ENCODE measurements around the gene PRICKLE4.
"Not testable (repeated sequence)": the region's sequence is repeated elsewhere in the genome, so short reads cannot be mapped to it uniquely, and the experiment has no call there.

Gene PRICKLE4

DNA sequence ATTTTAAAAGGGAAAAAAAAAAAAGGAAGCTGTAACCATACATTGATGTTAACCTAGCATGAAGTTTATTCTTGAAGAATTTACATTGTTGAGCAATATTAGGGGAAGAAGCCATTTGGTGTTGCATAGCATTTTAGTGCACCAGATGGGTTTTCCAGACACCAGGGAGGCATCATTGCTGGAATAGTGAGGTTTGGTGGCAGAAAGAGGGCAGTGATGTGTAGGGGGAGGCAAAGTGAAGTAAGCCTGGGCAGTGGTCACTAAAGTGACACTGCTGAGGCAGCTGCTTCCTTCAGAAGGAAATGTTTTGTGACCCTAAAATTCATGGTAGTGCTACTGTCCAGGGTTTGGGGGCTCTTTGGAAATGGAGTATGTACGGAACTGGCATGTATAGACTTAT, 9.5 kb downstream of the PRICKLE4 start:
- no peak for DNase-seq (ENCODE audit: extremely low read depth in 1 of 2, low read depth in 1 of 2)

DNA sequence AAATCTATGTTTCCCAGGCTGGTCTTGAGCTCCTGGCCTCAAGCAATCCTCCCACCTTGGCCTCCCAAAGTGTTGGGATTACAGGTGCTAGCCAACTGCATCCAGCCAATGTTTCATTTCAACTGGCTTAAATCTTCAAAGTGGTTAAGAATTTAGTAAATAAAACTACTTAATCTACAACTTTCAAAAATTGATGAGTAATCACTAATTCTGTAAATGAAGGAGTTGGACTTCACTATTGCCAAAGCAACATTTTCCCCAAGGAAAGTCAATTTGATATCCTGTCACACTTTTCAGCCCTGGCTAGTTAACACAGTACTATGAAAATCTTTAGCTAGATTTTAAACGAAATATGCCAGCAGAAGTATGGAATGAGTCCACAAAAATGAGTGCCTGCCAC, 10.7 kb downstream of the PRICKLE4 start:
- no peak for DNase-seq (ENCODE audit: extremely low read depth in 1 of 2, low read depth in 1 of 2)

DNA sequence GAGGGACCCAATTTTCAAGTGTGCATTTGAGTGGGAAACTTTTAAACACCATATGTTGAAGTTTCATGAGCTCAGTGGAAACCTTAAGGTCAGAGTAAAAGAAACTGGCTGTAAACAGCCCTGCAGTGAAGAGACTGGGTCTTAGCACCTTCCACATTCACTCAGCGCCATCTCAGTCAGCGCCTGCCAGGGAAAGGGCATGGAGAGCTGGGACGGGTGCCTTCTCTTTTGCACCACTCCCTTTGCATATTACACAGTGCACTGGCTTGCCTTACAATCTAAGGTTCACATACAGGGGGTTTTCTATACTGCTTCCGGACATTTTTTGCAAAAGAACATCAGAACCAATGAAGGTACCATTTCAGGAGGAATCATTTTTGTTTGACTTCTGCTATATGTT, 11.4 kb downstream of the PRICKLE4 start:
- no peak for DNase-seq (ENCODE audit: extremely low read depth in 1 of 2, low read depth in 1 of 2)

DNA sequence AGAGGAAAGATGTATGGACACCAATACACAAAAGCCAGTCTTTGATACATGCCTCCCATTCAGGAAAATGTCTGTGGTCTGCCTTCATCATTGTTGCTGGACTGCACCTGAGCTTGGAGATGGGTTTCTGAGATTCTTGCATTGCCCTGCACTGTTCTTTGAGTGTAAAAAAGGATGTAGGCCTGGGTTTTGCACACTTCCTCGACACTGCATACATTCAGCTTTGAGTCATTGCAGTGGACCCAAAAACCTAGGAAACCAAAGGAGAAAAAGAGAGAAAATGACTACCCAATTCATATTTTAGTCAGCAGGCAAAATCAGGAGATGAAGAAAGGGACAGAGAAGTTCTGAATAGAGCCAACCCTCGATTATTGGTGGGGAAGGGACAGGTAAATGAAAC, 15.9 kb downstream of the PRICKLE4 start:
- no peak for DNase-seq (ENCODE audit: extremely low read depth in 1 of 2, low read depth in 1 of 2)

DNA sequence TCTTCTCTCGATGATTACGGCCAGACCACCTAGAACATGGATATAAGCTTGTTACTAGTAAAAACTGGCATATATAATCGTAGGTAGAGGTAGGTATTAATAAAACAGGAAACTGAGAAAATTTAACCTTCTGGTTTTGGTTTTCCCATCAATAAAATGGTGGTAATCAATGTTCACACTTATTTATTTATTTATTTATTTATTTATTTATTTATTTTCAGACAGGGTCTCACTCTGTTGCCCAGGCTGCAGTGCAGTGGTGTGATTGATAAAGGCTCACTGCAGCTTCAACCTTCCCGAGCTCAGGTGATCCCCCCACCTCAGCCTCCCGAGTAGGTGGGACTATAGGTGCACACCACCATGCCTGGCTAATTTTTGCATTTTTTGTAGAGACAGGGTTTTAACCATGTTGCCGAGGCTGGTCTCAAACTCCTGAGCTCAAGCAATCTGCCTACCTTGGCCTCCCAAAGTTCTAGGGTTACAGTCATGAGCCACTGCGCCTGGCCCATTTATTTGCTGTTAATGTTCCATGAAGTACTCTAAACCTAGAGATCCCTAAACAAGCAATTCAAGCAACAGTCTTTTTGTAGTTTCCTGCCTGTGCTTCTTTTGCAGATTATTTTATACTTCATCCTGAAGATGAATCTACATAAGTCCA, 18.4 kb downstream of the PRICKLE4 start:
- no peak for DNase-seq (ENCODE audit: extremely low read depth in 1 of 2, low read depth in 1 of 2)

DNA sequence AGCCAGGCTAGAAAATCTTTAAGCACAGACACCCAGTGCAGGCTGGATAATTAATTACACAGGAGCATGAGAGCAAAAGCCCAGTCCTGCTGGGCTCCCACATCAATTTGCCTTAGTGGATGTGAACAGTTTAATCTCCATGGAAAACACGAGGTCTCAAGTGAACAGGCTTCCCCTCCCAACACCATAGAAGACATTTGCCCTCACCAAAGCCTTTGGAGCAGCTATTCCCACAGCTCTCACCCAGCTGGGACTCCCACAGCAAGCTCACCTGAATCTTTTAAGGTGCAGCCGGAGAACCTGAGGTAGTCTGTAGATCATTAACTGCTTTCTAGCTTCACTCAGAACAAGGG, 19.0 kb downstream of the PRICKLE4 start:
- no peak for DNase-seq (ENCODE audit: extremely low read depth in 1 of 2, low read depth in 1 of 2)

DNA sequence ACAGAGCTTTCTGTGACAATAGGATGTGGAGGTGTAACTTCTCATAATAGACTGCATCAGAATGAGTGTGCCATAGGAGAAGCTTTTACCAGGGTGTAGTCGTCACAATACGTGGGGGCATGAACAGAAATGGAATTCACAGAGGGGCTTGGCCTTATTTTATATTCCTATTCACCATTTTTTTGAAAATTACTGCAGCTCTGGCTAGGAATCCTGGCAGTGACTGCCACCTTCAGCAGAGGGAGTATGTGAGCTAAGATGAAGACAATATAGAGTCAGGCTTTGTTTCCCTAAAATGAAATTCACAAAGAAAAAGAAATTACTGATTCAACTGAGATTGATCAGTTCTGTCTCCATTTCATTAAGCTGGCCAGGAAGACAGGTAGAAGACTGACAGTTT, 20.8 kb downstream of the PRICKLE4 start:
- no peak for DNase-seq (ENCODE audit: extremely low read depth in 1 of 2, low read depth in 1 of 2)

DNA sequence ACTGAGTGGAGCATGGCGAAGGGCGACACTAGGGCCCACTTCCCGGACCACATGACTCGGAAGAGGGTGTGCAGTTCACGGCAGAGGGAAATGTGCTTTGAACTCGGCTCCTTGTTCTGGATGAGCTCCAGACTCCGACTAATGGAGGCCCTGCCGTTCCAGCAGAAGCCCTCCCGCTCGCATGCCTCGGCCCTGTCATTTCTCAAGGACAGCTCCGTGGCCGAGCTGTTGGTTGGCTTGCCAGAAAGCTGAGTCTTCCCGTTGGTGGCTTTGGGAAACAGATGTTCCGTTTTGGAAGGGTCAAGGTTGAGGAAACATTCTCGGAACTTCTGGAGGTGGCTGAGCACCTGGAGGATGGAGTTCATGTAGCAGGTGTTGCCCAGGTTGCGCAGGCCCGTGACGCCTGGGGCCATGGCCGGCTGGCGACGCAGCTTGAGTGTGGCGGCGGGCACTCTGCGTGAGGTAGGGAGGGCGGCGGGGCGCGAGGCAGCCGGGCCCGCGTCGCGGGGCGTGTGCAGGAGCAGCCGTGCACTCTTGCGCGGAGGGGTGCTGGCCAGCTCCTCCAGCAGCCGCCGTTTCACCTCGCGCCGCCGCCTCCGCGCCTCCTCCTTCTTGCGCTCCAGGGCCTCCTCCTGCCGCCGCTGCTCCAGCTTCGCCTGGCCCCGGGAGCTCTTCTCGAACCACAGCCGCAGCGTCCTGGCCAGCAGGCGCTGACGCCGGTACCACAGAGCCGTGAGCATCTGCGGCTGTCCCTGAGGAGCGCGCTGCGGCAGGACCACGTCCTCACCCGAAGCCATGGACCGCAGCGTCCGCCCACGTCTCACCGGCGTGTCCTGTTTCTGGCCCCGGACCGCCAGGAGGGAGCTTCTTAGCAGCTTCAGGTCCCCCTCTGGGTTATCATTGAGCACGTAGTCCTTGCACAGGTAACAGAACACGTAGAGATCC, 25.5 kb downstream of the PRICKLE4 start:
- DNase-seq (ENCODE audit: extremely low read depth in 1 of 2, low read depth in 1 of 2), result no peak

DNA sequence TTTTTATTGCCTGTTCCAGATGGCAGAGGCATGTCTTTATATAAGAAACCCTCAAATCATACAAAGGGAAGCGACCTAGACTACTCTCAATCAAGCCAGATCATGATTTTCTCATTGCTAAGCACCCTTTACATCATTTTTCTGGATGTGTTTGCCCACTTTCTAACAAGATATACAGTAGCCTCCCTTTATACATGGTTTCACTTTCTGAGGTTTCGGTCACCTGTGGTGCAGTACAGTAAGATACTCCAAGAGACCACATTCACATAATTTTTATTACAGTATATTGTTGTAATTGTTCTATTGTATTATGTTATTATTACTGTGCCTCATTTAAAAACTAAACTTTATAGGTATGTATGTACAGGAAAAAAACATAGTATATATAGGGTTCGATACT, 30.5 kb downstream of the PRICKLE4 start:
- no peak for DNase-seq (ENCODE audit: extremely low read depth in 1 of 2, low read depth in 1 of 2)

DNA sequence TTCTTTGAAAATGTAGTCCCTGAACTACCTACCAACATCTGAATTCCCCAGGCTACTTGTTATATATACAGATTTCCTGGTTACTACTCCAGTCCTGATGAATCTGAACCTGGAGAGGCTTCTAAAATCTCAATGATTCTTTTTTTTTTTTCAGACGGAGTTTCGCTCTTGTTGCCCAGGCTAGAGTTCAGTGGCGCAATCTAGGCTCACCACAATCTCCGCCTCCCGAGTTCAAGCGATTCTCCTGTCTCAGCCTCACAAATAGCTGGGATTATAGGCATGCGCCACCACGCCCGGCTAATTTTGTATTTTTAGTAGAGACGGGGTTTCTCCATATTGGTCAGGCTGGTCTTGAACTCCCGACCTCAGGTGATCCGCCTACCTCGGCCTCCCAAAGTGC, 31.4 kb downstream of the PRICKLE4 start:
- DNase-seq (ENCODE audit: extremely low read depth in 1 of 2, low read depth in 1 of 2), result not testable (repeated sequence)

DNA sequence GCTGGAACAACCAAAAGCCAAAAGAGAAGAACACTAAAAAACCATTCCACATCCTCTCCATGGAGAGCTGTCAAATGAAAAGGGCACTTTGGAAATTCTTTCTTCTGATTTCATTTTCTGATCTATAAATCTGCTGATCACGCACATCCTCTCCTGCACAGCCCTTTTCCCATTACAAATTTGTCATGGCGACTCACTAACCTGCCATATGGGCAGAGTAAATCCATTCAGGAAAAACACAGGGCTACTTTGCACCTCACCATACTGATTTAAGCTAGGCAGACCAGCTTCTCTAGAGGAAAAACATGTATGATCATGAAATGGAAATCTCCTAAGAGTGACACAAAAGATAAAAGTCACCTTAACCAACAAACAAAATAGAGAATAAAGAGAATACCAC, 32.9 kb downstream of the PRICKLE4 start:
- DNase-seq (ENCODE audit: extremely low read depth in 1 of 2, low read depth in 1 of 2), result no peak

DNA sequence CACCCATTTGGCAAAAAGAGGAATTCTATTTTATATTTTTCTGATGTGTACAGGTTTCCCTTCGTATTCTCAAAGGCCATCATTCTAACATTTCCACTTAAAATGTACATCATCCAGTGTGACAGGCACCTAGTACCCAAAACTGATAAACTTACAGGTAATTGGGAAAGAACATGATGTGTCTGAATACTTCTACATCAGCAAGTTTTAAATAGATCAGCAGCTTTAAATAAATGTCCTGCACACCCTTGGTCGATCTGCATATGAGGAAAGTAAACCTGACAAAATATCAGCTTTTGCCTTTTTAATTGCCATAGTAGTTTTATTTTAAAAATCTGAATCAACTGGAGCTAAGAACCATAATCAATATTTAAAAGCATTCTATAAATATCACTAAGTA, 33.4 kb downstream of the PRICKLE4 start:
- DNase-seq (ENCODE audit: extremely low read depth in 1 of 2, low read depth in 1 of 2), result no peak

DNA sequence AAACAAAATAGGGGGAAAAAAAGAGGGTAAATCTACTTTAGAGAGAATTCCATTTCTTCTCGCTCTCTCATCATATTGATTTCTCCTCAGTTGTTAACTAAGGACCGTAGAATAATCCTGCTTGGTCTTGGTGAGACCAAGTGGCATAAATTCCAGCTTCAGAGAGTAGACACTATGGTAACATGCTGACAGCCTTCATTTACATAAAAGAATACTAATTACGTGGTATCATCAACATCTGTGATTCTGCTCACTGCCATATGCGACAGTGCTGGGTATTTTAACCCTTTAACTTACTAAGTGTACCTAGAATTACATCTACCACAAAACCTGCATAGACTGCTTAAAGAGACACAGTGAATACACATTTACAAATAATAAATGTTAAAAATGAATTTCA, 34.0 kb downstream of the PRICKLE4 start:
- DNase-seq (ENCODE audit: extremely low read depth in 1 of 2, low read depth in 1 of 2), result no peak

DNA sequence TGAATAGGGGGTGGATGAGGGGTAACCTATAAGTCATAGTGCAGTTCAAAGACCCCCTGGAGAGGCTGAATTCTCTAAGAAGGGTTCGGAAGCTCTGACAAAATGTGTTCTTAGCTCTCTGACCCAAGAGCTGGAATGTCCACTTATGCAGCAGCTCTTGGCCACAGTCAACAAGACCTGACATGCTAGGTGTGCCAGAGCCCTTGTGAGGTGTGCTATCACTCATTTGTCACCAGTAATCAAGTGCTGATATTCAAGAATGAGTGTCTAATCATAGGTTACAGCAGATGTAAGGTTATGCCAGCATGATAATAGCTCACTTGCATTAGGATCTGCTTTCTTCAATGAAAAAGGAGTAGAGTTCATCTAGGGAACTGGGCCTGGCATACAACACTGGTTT, 35.0 kb downstream of the PRICKLE4 start:
- DNase-seq (ENCODE audit: extremely low read depth in 1 of 2, low read depth in 1 of 2), result no peak

DNA sequence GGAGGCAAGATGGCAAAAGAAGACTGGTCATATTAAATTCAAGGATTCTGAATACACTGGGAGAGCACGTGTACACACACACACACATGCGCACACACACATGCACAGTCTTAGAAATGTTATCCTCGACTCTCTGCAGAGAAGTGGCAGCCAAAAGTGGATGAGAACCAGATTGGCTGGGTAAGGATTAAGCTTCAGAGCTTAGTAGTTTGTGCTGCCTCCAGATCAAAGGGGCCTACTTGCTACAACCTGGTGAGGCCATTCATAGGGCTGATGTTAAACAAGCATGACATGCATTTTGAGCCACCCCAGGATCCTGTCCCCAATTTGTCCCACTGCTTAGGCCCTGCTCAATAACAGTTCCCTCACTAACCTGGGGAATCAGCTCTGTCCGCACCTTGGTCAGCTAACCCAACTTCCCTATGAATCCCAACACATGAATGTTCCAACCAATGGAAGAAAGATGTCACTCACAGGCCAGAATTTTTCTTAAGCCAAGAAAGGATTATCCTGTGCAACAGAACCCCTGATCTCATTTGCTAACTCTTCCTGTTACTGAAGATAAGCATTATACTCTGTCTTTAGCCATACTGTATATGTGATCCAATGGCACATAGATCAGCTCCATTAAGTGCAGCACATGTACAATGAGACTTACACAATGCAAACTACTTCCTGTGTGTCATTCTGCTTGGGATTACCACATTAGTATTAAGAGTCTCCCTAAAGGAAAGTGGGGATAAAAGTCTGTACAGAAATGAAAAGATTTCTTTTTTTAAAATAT, 37.9 kb downstream of the PRICKLE4 start:
- DNase-seq (ENCODE audit: extremely low read depth in 1 of 2, low read depth in 1 of 2), result no peak

DNA sequence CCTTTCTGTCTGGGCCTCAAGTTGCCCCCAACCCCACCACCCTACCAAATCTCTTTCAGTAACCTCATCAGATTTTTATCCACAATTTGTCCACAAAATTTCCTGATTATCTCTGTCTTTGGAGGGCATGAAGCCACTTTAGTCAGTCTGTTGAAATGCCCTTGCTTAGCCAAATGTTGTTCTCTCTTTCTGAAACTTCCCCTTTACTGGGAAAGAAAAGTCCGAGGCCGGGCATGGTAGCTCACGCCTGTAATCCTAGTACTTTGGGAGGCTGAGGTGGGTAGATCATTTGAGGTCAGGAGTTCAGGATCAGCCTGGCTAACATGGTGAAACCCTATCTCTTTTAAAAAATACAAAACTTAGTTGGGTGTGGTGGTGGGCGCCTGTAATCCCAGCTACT, 40.7 kb downstream of the PRICKLE4 start:
- no peak for DNase-seq (ENCODE audit: extremely low read depth in 1 of 2, low read depth in 1 of 2)

DNA sequence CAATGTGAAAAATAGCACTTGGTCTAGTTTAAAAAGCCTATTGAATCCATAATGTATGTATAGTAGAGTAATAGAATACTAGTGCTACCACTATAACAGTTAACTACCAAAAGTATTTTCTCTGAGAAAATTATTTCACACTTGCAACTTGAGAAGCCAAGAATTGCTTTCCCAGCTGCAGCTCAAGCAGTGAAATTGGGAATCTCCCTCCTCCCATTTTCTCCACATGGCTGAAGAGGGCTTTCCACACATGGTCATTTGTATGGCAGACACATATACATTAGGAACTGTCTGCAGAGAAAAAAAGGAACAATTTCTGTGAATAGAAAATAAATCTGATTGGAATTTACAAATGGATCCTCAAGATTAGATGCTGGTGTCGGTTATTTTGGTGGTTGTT, 41.4 kb downstream of the PRICKLE4 start:
- DNase-seq (ENCODE audit: extremely low read depth in 1 of 2, low read depth in 1 of 2), result no peak

DNA sequence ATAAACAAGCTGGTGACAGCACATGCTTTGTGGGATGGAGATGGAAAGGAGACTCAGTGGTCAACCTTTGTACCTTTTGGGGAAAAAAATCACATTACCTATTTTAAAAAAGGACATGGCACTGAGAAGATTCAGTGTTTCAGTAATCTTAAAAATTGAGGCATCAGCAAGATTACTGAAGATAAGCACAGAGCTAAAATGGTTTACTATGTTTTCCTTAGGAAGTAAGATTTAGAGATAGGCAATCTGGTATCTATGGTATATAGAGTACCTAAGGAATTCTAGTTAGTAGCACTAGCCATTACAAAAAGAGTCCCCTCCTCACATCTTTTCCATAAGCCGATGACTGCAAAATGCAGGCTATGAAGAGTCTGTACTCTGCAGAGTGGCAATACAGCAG, 42.6 kb downstream of the PRICKLE4 start:
- no peak for DNase-seq (ENCODE audit: extremely low read depth in 1 of 2, low read depth in 1 of 2)

DNA sequence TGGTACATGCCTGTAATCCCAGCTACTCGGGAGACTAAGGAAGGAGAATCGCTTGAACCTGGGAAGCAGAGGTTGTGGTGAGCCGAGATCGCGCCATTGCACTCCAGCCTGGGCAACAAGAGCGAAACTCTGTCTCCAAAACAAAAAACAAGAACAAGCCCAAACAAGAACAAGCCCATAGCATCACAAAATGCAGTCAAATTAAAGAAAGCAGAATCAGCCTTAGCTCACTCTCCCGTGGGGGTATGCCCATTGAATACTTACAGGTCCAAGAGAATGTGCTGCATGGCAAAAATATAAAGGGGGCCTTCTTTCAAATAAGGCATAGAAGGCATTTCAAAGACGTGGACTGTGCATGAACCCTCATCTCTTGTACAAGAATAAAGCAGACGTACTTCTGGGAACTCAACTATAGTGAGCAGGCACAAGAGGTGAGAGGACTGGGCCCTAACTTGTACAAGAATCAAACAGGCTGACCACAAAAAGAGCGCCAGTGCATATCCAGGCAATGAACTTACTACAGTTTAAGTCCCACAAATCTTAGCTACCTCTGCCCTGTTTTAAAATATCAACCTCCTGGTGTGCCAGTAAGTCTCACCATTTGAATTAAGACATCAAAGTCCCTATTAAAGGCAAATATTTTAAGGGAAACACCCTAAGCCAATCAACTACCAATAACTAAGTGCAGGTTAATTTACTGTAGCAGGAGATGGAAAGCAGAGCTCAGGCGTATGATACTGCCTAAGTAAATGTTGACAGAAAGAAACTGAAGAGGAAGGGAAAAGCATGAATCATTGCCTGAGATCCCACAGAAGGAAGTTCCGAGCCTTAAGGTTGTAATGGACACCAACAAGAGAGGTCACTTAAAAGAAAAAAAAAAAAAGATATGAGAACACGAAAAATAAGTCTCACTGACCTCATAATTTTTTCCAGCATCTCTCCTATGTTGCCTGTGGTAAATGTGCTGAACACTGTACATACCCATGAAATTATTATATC, 44.3 kb downstream of the PRICKLE4 start:
- DNase-seq (ENCODE audit: extremely low read depth in 1 of 2, low read depth in 1 of 2), result no peak

DNA sequence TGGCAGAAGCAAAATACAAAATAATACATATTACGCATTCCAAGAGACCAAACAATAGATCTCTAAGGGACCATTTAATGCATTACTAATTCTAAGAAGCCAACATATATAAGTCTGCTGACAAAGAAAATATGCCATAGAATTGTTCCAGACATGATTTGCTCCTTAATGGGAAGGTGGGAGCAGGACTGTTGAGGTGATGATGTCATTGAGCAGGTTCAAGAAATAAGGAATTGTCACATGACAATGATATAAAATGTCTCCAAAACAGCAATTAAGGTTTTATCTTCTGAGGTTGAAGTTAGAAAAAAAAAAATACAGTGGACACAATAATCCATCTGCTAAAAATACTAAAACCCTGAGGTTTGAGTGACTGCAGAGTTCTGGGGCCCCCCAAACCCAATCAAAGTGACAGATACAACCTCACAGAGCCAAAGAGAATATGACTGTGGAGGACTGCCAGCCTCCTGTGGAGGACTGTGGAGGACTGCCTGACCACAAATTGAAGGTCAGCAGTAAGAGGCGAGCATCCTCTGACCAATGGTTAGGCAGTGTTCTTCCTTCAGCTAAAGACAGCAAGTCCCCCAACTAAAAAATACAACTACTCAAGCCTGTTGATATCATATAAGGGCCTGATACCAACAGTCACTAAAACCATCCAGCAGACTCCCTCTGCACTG, 45.9 kb downstream of the PRICKLE4 start:
- no peak for DNase-seq (ENCODE audit: extremely low read depth in 1 of 2, low read depth in 1 of 2)

Measured in activated CD8-positive, alpha-beta memory T cell treated with anti-CD3 and anti-CD28 coated beads for 1 hour (primary cell).